HG02884 (cell line): Measurements from ENCODE around the gene TEF.
"Not testable (repeated sequence)": the region's sequence is repeated elsewhere in the genome, so short reads cannot be mapped to it uniquely, and the experiment has no call there.

ENCODE experiments used
- ATAC-seq: cut with Tn5 transposase; IDR thresholded peaks from one replicate; pipeline ENCODE4 v1.9.1; 2021; ENCODE audit warnings: mild to moderate bottlenecking, moderate library complexity; ENCODE audit not compliant: unreplicated experiment

The TEF gene

GRCh38 chr22:41380993-41381328 is 781 bp upstream of the TEF start:
- peak; percentile 10 for ATAC-seq

GRCh38 chr22:41382098-41382578 is 396 bp downstream of the TEF start:
- peak; percentile 21 for ATAC-seq

- ATAC-seq, result no peak
Observed at GRCh38 chr22:41382610-41383009, 868 bp downstream of the TEF start.

GRCh38 chr22:41383085-41383484 is 1.3 kb downstream of the TEF start:
- ATAC-seq, result no peak

- no peak for ATAC-seq
Observed at GRCh38 chr22:41384128-41384527, 2.4 kb downstream of the TEF start.

GRCh38 chr22:41387341-41387740 is 5.6 kb downstream of the TEF start:
- ATAC-seq, result no peak

GRCh38 chr22:41394012-41394356 is 12.2 kb downstream of the TEF start:
- no peak for ATAC-seq

GRCh38 chr22:41395531-41396240 is 13.9 kb downstream of the TEF start:
- ATAC-seq, result no peak

- ATAC-seq, result no peak
Observed at GRCh38 chr22:41397143-41397811, 15.5 kb downstream of the TEF start.

GRCh38 chr22:41398921-41399320 is 17.2 kb downstream of the TEF start:
- no peak for ATAC-seq

- no peak for ATAC-seq
Observed at GRCh38 chr22:41401781-41402648, 20.3 kb downstream of the TEF start.

GRCh38 chr22:41402851-41403250 is 21.1 kb downstream of the TEF start:
- not testable (repeated sequence) for ATAC-seq

GRCh38 chr22:41403532-41404318 is 22.0 kb downstream of the TEF start:
- no peak for ATAC-seq

- no peak for ATAC-seq
Observed at GRCh38 chr22:41405588-41405987, 23.8 kb downstream of the TEF start.

- no peak for ATAC-seq
Observed at GRCh38 chr22:41406410-41406809, 24.7 kb downstream of the TEF start.

GRCh38 chr22:41407433-41407832 is 25.7 kb downstream of the TEF start:
- ATAC-seq, result no peak

GRCh38 chr22:41408665-41409064 is 26.9 kb downstream of the TEF start:
- no peak for ATAC-seq

- ATAC-seq, result no peak
Observed at GRCh38 chr22:41410311-41410751, 28.6 kb downstream of the TEF start.

- no peak for ATAC-seq
Observed at GRCh38 chr22:41411021-41411851, 29.5 kb downstream of the TEF start.

- ATAC-seq, result no peak
Observed at GRCh38 chr22:41415554-41415953, 33.8 kb downstream of the TEF start.
